ENCODE results near the gene CHMP3. TPM values are rescaled to one million over a fixed set of nuclear protein-coding genes. Genes with fewer than 3 reads are reported as not detected.
A peak's percentile ranks its signal among the peaks of the same experiment; 100 is the strongest.

The CHMP3 gene
- total RNA-seq, result 100 to 1,000 TPM in 2 of 4 donors, 10 to 100 TPM in 2; 80.2 to 146 (median 111) TPM

GRCh38 chr2:86562922-86563649 lies at the start of gene CHMP3:
Gene CHMP3 (minus strand): TSS chr2:86563443. CDS start chr2:86563348, 95 bp downstream.
- ATAC-seq (ENCODE audit: low FRiP score) (peak; percentile 96), DNase-seq (ENCODE audit: low spot score) (peak; percentile 90)
- no peak for TF ChIP-seq CTCF (IDR thresholded peaks at IDR 0.05)

GRCh38 chr2:86610871-86611270 lies 47.6 kb upstream of the CHMP3 start:
- no peak for TF ChIP-seq CTCF (IDR thresholded peaks at IDR 0.05)
- no peak for ATAC-seq (ENCODE audit: low FRiP score)
- no peak for DNase-seq (ENCODE audit: low spot score)

- ATAC-seq (ENCODE audit: low FRiP score) (no peak), DNase-seq (ENCODE audit: low spot score) (no peak)
- no peak for TF ChIP-seq CTCF (IDR thresholded peaks at IDR 0.05)
These were observed 45.7 kb upstream of the CHMP3 start for GRCh38 chr2:86608832-86609410.

GRCh38 chr2:86603905-86604304 lies 40.7 kb upstream of the CHMP3 start:
- ATAC-seq (ENCODE audit: low FRiP score), result no peak
- DNase-seq (ENCODE audit: low spot score), result no peak
- TF ChIP-seq CTCF (IDR thresholded peaks at IDR 0.05), result no peak

GRCh38 chr2:86598966-86599365 lies 35.7 kb upstream of the CHMP3 start:
- TF ChIP-seq CTCF (IDR thresholded peaks at IDR 0.05), result no peak
- ATAC-seq (ENCODE audit: low FRiP score), result no peak
- no peak for DNase-seq (ENCODE audit: low spot score)

GRCh38 chr2:86596118-86596517 lies 32.9 kb upstream of the CHMP3 start:
- DNase-seq (ENCODE audit: low spot score), result no peak
- ATAC-seq (ENCODE audit: low FRiP score), result no peak
- no peak for TF ChIP-seq CTCF (IDR thresholded peaks at IDR 0.05)

- no peak for DNase-seq (ENCODE audit: low spot score)
- no peak for ATAC-seq (ENCODE audit: low FRiP score)
- no peak for TF ChIP-seq CTCF (IDR thresholded peaks at IDR 0.05)
These were observed 30.0 kb upstream of the CHMP3 start for GRCh38 chr2:86593266-86593665.
